NCI-H2029 treated with DMSO at 0.1 percent for 48 hours (cell line): ENCODE measurements around the gene PDE10A.
"Not testable (repeated sequence)": the region's sequence is repeated elsewhere in the genome, so short reads cannot be mapped to it uniquely, and the experiment has no call there.

Experiments
- DNase-seq: peaks from one replicate; lab custom pipeline; 2025; lab: John Stamatoyannopoulos, UW

PDE10A gene

GRCh38 chr6:165469483-165469882 is 193.6 kb downstream of the PDE10A start:
- DNase-seq, result no peak

GRCh38 chr6:165468340-165469235 is 194.5 kb downstream of the PDE10A start:
- DNase-seq, result no peak

GRCh38 chr6:165463499-165463898 is 199.5 kb downstream of the PDE10A start:
- not testable (repeated sequence) for DNase-seq

- not testable (repeated sequence) for DNase-seq
These were observed 203.3 kb downstream of the PDE10A start for GRCh38 chr6:165459605-165460301.

GRCh38 chr6:165458134-165458533 is 204.9 kb downstream of the PDE10A start:
- DNase-seq, result no peak

GRCh38 chr6:165456286-165456685 is 206.8 kb downstream of the PDE10A start:
- DNase-seq, result no peak

GRCh38 chr6:165455488-165455887 is 207.6 kb downstream of the PDE10A start:
- DNase-seq, result no peak

- DNase-seq, result no peak
These were observed 209.6 kb downstream of the PDE10A start for GRCh38 chr6:165453395-165453794.

- DNase-seq, result no peak
These were observed 211.2 kb downstream of the PDE10A start for GRCh38 chr6:165451838-165452237.

GRCh38 chr6:165448210-165448609 is 214.8 kb downstream of the PDE10A start:
- DNase-seq, result no peak

GRCh38 chr6:165447141-165447540 is 215.9 kb downstream of the PDE10A start:
- no peak for DNase-seq

GRCh38 chr6:165446331-165446730 is 216.7 kb downstream of the PDE10A start:
- no peak for DNase-seq

GRCh38 chr6:165443462-165443861 is 219.6 kb downstream of the PDE10A start:
- no peak for DNase-seq

- no peak for DNase-seq
These were observed 221.9 kb downstream of the PDE10A start for GRCh38 chr6:165441181-165441580.

- DNase-seq, result peak; percentile 18
These were observed 223.0 kb downstream of the PDE10A start for GRCh38 chr6:165439928-165440554.

- DNase-seq, result no peak
These were observed 236.1 kb downstream of the PDE10A start for GRCh38 chr6:165426892-165427291.

GRCh38 chr6:165422192-165422591 is 240.8 kb downstream of the PDE10A start:
- DNase-seq, result no peak

- no peak for DNase-seq
These were observed 245.7 kb downstream of the PDE10A start for GRCh38 chr6:165417278-165417865.

- no peak for DNase-seq
These were observed 258.3 kb downstream of the PDE10A start for GRCh38 chr6:165404697-165405096.

GRCh38 chr6:165404296-165404695 is 258.7 kb downstream of the PDE10A start:
- DNase-seq, result no peak

- no peak for DNase-seq
These were observed 259.9 kb downstream of the PDE10A start for GRCh38 chr6:165403006-165403595.

- no peak for DNase-seq
These were observed 261.9 kb downstream of the PDE10A start for GRCh38 chr6:165401092-165401491.
